ENCODE measurements around the gene RAB8B.

The RAB8B gene

DNA sequence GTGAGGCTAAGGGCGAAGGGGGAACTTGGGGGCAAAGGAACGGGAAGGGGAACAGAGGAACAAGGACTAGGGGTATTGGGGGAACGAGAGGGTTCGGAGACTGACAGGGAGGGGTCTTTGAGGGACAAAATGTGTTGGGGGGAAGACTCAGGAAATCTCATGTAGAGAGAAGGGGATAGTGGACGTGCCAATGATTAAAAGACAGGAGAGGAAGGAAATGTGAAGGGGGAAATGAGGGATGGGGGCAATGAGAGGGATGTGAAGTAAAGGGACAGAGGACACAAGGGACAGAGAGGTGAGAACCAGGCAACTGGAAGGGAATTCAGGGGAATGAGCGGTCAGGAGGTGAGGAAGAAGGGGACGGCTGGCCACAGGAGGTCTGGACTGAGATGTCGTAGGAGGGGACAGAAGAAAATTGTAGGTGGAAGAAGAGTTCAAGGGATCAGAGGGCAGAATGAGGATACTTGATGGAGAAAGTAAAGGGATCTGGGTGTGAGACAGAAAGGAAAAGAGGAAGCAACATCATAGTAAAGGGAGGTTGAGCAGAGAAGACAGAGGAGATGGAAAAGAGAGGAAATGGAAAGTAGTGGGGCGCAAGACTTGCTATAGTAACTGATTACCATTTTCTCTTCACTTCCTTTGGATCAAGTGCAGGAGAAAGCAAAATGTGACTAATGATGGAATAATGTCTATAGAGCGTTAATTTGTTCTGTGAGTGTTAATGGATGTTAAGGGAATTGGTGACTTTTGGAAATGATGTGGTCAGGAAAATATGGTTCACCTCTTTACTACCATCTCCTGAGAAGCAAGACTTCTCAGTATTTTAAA is 749 bp downstream of the RAB8B start:
- peak overlapping the region; percentile 72 for H3K4me3 ChIP-seq (ENCODE audit: low read depth, low read length)
- TF ChIP-seq, protein P1, sequence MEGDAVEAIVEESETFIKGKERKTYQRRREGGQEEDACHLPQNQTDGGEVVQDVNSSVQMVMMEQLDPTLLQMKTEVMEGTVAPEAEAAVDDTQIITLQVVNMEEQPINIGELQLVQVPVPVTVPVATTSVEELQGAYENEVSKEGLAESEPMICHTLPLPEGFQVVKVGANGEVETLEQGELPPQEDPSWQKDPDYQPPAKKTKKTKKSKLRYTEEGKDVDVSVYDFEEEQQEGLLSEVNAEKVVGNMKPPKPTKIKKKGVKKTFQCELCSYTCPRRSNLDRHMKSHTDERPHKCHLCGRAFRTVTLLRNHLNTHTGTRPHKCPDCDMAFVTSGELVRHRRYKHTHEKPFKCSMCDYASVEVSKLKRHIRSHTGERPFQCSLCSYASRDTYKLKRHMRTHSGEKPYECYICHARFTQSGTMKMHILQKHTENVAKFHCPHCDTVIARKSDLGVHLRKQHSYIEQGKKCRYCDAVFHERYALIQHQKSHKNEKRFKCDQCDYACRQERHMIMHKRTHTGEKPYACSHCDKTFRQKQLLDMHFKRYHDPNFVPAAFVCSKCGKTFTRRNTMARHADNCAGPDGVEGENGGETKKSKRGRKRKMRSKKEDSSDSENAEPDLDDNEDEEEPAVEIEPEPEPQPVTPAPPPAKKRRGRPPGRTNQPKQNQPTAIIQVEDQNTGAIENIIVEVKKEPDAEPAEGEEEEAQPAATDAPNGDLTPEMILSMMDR (IDR thresholded peaks at IDR 0.05; ENCODE audit: control insufficient read depth, extremely low read depth, insufficient read depth) = no peak
- no peak for DNase-seq (ENCODE audit: low read depth)

DNA sequence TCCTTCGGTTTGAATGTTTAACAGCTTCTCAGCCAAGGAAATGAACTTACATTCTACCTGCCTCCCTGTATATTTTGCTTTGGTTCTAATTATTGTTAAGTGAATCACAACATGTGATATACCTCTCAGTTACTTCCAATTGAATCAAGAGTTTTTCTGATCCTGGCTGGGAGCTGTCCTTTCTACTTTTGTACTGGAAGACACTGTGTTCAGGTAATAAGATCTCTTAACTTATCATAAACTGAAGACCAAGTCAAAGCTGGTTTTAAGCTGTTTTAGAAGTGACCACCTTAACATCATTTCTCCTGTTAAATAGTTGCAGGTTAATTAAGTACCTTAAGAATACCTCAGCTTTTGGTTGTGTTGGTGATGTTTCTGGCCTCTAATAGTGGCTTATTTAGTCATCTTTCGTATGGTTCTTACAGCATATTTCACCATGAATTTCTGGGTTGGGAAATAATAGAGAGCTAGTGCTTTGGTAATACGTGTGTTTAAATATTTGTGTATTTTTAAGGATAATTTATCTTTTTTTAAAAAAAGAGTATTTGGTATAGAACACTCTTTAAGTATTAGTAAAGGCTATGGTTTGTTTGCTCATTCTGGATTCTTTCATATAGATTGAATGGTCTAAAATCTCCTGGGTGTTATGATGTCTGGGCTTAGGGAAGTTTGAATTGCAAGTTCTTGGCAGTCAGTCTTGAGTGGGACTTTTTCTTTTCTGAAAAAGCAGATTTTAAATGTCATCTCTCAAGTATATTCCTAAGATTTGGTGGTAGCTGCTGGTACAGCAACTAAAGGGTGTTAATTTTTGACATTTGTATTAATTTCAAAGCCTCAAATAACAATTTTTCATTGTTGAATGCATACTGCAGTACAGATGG is 1.6 kb downstream of the RAB8B start:
- TF ChIP-seq, protein P1 (IDR thresholded peaks at IDR 0.05; ENCODE audit: control insufficient read depth, extremely low read depth, insufficient read depth) = no peak
- H3K4me3 ChIP-seq (ENCODE audit: low read depth, low read length) = no peak overlapping the region; the same call in 1 of the 2 replicates
- DNase-seq (ENCODE audit: low read depth) = no peak

DNA sequence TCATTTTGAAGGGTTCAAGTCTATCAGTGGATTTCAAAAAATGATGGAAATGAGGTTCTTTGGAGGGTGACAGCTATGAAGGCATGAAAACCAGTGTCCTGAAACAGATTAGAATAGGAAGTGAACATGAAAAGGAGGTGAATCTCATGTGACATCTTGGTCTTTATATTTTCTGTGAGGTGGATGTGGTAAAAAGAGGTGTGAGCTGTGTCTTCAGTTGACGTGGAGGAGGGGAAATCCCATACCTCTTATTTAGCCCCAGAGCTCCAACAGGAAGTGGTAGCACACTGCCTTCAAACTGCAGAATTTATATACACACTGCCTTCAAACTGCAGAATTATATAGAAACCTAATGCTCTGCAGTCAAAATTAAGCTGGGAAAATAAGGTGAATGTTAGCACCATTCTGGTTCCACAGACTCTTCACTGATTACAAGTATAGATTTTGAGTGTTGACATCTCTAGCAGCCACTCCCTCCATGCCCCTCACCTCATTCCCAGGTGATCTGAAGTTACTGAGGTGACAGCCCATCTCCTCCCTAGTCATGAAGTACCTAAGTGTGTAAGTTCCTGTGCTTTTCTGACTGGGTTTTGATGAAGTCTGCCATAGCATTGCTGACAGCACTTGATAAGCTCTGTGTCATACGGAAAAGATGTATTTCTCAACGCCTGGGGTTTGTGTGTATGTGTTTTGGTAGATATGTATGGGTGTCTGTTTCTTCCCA is 2.7 kb downstream of the RAB8B start:
- TF ChIP-seq, protein P1 (IDR thresholded peaks at IDR 0.05; ENCODE audit: control insufficient read depth, extremely low read depth, insufficient read depth) = no peak
- no peak overlapping the region for H3K4me3 ChIP-seq (ENCODE audit: low read depth, low read length)
- DNase-seq (ENCODE audit: low read depth) = no peak

DNA sequence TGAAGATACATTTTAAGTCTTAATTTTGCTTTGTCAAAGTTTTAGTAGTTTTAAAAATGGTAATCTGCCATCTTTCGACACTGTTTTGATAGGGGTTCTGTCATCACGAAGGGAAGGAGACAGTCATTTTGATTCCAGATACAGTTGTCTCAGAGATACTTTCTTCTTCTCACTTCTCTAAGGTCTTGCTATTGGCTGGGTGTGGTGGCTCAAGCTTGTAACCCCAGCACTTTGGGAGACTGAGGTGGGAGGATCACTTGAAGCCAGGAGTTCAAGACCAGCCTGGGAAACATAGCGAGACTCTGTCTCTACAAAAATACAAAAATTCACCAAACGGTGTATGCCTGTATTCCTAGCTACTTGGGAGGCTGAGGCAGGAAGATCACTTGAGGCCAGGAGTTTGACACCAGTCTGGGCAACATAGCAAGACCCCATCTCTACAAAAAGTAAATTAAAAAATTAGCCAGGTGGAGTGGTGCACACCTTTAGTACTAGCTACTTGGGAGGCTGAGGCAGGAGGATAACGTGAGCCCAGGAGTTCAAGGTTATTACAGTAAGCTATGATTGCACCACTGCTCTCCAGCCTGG is 3.3 kb downstream of the RAB8B start:
- no peak overlapping the region for H3K4me3 ChIP-seq (ENCODE audit: low read depth, low read length)
- TF ChIP-seq, protein P1 (IDR thresholded peaks at IDR 0.05; ENCODE audit: control insufficient read depth, extremely low read depth, insufficient read depth) = no peak
- DNase-seq (ENCODE audit: low read depth) = no peak

DNA sequence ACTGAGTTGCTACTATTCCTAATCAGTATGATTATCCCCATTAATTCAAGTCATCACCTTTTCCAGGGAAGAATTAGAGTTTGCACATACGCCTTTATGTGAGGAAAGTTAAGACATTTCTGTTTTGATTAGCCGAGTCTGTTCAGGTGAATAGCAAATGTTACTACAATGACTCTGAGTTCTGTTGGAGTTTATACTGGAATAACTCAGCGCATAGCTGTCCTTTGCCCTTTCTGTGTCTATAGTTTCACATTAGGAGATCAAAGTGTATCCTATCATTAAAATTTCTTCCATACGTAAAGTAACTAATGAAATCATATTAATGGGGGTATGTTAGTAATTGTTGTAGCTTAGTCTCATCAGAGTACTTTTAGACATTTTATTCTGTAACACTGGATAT is 4.9 kb downstream of the RAB8B start:
- no peak for DNase-seq (ENCODE audit: low read depth)
- no peak overlapping the region for H3K4me3 ChIP-seq (ENCODE audit: low read depth, low read length)
- TF ChIP-seq, protein P1 (IDR thresholded peaks at IDR 0.05; ENCODE audit: control insufficient read depth, extremely low read depth, insufficient read depth) = no peak

DNA sequence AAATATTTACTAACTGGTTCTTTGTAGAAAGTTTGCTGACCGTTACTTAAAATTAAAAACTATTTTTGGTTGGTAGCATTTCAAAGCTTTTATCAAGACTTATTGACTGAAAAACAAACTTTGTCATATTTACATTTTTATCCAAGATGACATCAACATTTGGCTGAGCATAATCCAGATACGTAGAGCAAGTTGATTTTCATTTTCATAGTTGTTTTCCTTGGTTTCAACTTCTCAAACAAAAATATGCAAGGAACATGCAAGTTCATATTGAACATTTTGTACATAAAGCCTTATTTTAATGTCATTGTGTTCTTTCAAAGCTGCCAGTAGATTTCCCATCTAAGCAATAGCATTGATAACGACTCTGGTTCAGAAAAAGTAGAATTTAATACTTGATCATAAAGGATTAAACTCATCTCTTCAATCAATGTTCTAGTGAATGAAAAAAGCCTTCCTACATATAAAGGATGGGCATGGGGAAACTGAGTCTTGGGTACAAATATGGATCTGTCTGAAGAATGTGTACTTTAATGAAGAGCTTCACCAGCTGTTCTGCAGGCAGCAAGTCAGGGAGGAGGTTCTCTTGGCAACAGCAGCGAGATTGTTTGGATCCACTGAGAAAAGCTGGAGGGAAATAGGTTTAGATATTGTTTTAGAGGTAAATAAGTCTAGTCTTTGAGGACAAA is 5.6 kb downstream of the RAB8B start:
- TF ChIP-seq, protein P1 (IDR thresholded peaks at IDR 0.05; ENCODE audit: control insufficient read depth, extremely low read depth, insufficient read depth) = no peak
- DNase-seq (ENCODE audit: low read depth) = no peak
- no peak overlapping the region for H3K4me3 ChIP-seq (ENCODE audit: low read depth, low read length)
